Urinary bladder (tissue), 4 donors: Measurements from ENCODE around the gene MINAR1. TPM values are rescaled to one million over a fixed set of nuclear protein-coding genes. Genes with fewer than 3 reads are reported as not detected.
"Not testable (repeated sequence)": the region's sequence is repeated elsewhere in the genome, so short reads cannot be mapped to it uniquely, and the experiment has no call there.

Experiments used
- DNase-seq: peaks from one replicate; pipeline ENCODE4 v3.0.0-alpha.2; 2015; ENCODE audit errors: extremely low spot score
- H3K27ac ChIP-seq: one replicate; pipeline ENCODE4 v1.5.1; 2013; ENCODE audit warnings: low read depth, mild to moderate bottlenecking, moderate library complexity
- H3K36me3 ChIP-seq: one replicate; pipeline ENCODE4 v1.6.1; 2013; ENCODE audit warnings: mild to moderate bottlenecking, moderate library complexity; ENCODE audit not compliant: insufficient read depth
- H3K4me1 ChIP-seq: one replicate; pipeline ENCODE4 v1.6.1; 2013; ENCODE audit warnings: mild to moderate bottlenecking, moderate library complexity; ENCODE audit not compliant: insufficient read depth
- H3K4me3 ChIP-seq: one replicate; pipeline ENCODE4 v1.5.1; 2013; ENCODE audit warnings: low read depth, low read length
- WGBS: extraction: QIAGEN DNeasy Blood & Tissue Kit; methylation state at CpG from one replicate; pipeline ENCODE4 v1.1.7; 2013; 5-methylcytosine and 5-hydroxymethylcytosine counted together
- polyA plus RNA-seq: library from polyadenylated mRNA; stranded (reverse); fragments of 200-250 nt; gene quantifications from one replicate; pipeline ENCODE4 v1.2.3, GENCODE V29; 2013
- total RNA-seq: library from RNA; depleted of rRNA; stranded (reverse); fragments of >200 nt; gene quantifications from one replicate; pipeline ENCODE4 v1.2.3, GENCODE V29; 2014
- donor health status: healthy with polysubstance abuse.
- donor health status: healthy.

The MINAR1 gene
- total and polyA plus RNA-seq, 2 donors = 0.16 to 4.9 TPM

DNA sequence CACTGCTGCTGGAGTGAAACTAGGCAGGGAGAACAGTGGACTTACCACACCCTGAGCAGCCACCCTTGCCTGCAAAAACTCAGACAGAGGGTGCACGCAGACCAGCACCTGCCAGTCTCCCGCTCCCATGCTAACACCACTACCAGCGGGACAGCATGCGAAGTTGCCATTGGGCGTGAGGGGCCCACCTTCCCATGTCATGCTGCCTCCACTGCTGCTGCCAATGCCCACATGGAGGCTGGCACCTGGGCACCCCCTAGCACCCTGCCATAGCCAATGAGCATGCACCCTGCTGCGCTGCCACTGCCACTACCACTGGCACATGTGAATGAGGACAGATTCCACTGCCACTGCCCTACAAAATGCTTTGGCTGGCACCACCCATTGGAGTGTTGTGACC lies 19.7 kb upstream of the MINAR1 start:
- Histone ChIP-seq H3K4me1 (no peaks in the 10 kb centered on the region), H3K4me3 (no peak overlapping the region), H3K27ac (no peak overlapping the region), H3K36me3 (no peaks in the 10 kb centered on the region)
- no peak for DNase-seq
- WGBS = 98% methylated on average over 6 of the region's 6 CpGs

DNA sequence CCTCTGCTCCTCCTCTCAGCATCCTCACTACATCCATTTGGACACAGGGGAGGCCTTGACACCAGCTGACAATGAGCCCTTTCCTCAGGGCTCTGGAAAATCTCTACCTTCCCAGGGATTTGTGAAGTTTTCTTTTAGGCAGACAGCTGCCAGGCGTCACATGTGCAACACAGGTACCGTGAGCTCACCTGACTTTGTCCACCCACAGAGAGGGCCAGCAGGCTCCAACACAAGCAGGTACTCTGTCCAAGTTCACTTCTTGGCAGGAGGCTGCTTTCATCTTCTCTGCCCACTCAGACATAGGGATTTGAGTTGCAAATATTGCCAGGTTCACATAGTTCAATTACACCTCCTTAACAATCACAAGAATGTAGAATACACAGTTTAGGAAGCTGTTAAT lies 15.3 kb upstream of the MINAR1 start:
- H3K4me3 ChIP-seq = no peak overlapping the region
- no peaks in the 10 kb centered on the region for H3K36me3 ChIP-seq
- no peaks in the 10 kb centered on the region for H3K4me1 ChIP-seq
- no peak overlapping the region for H3K27ac ChIP-seq
- WGBS = 97% methylated on average over 2 of the region's 2 CpGs
- DNase-seq = no peak

DNA sequence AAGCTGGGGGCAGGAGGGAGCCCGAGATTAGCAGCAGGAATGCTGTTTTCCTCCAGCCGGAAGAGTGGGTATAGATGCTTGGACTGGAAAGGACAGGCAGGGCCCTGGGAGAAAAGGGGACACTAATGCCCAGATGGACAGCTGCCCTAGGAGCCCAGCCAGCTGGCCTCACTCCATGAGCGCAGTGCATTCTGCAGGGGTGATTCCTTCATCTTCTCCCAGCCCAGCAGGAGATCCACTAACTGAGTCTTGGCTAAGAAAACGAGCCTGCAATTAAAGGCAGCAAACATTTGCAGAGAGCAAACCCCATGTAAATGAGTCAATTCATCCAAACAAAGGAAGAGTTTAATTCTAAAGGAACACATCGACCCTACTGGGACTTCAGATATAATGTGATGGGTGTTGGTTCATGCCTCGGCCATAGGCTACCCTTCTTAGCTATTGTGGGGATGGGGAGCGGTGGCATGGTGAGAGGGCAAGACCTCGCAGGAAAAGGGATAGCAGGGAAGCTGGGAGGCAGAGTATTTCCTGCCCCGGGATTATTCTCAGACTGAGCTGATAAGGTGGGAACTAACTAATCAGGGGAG lies 13.3 kb upstream of the MINAR1 start:
- Histone ChIP-seq H3K36me3 (no peaks in the 10 kb centered on the region), H3K4me3 (no peak overlapping the region), H3K27ac (no peak overlapping the region), H3K4me1 (no peaks in the 10 kb centered on the region)
- 55% methylated on average over 9 of the region's 9 CpGs for WGBS
- no peak for DNase-seq

DNA sequence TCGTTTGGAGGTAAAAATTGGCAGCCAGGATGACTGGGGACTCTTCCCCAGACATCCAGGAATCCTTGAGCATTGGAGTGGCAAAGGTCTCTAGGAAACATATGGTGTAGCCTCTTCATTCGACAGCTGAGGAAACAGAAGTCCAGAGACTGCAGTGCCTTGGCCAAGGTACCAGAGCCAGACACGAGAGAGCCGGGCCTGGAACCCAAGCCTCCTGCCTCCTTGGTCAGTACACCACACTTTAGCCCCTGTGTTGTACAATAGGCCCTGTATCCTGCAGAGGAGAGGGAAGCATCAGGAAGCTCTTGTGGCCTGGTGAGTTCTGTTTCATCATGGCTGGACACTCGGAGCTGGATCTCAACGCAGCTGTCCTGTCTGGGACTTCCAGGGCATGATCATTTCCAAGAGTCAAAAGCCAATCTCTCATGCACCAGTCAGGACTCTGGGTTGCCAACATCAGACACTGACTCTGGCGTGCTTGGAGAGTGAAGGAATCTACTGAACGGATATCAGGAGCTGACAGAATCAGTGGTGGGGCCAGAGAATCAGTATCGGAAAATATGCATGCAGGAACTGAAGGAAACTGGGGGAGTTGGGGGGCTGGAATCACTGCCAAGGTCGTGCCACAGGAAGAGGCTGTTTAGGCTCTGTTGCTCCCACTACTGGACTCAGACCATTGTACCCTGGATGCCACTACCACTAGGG lies 6.4 kb upstream of the MINAR1 start:
- Histone ChIP-seq H3K4me3 (no peak overlapping the region), H3K27ac (no peak overlapping the region), H3K36me3 (no peaks in the 10 kb centered on the region), H3K4me1 (no peaks in the 10 kb centered on the region)
- DNase-seq = no peak
- 86% methylated on average over 10 of the region's 10 CpGs for WGBS

DNA sequence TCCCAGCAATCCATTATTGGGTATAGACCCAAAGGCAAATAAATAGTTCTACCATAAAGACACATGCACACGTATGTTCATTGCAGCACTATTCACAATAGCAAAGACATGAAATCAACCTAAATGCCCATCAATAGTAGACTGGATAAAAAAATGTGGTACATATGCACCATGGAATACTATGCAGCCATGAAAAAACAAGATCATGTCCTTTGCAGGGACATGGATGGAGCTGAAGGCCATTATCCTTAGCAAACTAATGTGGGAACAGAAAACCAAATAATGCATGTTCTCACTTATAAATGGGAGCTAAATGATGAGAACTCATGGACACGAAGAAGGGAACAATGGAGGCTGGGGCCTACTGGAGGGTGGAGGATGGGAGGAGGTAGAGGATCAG lies 5.2 kb upstream of the MINAR1 start:
- H3K27ac ChIP-seq, H3K4me1 ChIP-seq, DNase-seq, H3K4me3 ChIP-seq, H3K36me3 ChIP-seq: not testable (repeated sequence)
- WGBS = 95% methylated on average over 2 of the region's 2 CpGs

DNA sequence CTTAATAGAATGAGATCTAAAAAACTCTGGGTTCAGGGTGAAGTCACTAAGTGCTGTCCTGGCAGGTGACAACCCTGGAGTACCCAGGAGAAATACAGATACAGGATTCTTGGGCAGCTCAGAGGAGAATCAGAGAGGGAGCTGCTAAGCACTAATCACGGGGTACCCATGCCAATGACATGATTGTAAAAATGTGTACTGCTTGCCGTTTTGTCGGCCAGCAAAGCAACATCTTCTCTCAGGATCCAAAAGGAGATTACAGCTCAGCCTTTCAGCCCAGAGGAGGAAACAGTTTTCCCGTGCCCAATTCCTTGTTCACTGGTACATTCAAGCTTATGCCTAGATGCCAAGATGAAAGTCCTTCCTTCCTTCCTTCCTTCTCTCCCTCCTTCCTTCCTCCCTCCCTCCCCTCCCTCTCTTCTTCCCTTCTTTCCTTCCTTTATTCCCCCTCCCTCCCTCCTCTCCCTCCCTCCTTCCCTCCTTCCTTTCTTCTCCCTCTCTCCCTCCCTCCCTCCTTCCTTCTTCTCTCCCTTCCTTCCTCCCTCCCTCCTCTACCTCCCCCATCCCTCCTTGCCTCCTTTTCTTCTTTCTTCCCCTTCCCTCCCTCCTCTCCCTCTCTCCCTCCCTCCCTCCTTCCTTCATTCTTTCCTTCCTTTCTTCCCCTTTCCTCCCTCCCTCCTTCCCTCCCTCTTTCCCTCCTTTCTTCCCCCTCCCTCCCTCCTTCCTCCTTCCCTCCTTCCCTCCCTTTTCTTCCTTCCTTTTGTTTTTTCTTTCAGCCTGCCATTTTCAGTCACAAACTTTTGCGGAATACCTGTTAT lies 4.1 kb upstream of the MINAR1 start:
- Histone ChIP-seq H3K36me3 (no peaks in the 10 kb centered on the region), H3K4me3 (no peak overlapping the region), H3K4me1 (peaks cover 4% of the 10 kb centered on the region), H3K27ac (no peak overlapping the region)
- 59% methylated on average over 5 of the region's 5 CpGs for WGBS
- DNase-seq = no peak

DNA sequence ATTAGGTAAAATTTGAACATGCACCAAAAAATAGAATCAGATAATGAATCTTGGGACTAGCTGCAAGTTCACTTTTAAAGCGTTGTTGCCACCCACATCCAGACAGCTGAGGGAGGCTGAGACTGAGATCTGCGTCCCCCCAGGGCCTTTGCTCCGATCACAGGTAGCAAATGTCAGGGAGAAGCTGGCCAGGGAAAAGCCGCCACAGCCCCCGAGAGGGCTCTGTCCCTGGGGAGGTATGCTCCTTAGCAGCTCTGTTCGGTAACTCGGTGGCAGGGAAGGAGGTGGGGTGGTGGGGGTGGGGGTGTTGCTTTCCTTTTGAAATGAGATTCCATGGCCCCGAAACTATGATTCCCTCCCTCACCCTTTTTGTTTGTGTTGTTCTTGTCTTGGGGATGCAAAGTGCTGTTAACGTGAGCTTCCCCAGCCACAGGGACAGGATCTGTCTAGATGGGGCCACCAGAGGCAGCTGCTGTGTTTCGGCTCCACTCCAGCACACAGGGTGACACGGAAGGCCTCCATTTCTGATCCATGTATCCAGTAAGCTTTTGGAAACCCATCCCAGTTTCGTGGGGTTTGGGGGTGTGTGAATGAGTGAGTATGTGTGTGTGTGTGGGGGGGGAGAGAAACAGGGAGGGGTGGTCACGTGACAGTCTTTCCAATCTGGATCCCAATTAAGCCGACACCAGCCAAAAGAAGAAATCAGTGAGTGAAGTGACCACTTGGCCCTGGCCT lies 1.1 kb upstream of the MINAR1 start:
- Histone ChIP-seq H3K4me1 (peaks cover 4% of the 10 kb centered on the region), H3K36me3 (no peaks in the 10 kb centered on the region), H3K4me3 (peak overlapping the region; percentile 44), H3K27ac (no peak overlapping the region)
- 32% methylated on average over 14 of the region's 14 CpGs for WGBS
- DNase-seq = no peak

DNA sequence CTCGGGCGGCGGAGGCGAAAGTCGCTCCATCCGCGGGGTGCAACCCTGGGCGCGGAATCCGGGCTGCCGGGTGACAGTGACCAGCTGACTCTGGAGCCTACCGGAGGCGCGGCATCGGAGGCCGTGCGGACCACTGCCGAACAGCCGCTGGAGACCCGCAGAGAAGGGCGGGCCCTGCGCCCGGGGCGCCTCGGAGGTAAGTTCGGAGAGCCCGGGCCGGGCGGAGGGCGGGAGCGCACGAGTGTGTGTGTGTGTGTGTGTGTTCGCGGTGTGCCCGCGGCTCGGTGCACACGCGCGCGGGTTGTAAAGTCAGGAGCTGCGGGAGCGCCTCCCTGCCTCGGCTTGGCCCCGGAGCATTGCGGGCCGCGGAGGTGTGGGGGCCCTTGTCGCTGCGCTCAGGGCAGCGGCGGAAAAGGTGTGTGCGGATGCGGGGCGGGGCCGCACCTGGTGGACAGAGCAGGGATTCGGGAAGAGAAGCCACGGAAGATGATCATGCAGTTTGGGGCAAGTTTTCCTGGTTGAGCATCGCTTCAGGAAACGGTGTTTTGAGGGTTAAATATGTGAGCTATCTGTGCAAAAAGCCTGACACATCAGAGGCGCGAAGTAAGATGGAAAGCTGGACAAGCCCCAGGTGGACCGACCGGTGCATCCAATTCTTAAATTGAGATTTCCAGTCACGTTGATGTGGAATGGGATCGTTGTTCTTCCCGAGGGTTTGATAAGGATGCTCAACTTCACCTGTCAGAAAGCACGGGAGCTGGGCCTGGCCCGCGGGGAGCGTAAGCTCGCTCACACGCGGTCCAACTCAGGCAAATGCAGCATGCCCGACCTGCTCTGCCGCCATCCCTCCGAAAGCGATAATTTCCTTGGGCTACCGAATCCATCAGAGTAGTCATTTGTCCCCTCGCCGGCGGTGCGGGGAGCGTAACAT lies 474 bp downstream of the MINAR1 start:
- H3K4me1 ChIP-seq = peaks cover 4% of the 10 kb centered on the region
- H3K4me3 ChIP-seq = peak overlapping the region; percentile 44
- no peak for DNase-seq

DNA sequence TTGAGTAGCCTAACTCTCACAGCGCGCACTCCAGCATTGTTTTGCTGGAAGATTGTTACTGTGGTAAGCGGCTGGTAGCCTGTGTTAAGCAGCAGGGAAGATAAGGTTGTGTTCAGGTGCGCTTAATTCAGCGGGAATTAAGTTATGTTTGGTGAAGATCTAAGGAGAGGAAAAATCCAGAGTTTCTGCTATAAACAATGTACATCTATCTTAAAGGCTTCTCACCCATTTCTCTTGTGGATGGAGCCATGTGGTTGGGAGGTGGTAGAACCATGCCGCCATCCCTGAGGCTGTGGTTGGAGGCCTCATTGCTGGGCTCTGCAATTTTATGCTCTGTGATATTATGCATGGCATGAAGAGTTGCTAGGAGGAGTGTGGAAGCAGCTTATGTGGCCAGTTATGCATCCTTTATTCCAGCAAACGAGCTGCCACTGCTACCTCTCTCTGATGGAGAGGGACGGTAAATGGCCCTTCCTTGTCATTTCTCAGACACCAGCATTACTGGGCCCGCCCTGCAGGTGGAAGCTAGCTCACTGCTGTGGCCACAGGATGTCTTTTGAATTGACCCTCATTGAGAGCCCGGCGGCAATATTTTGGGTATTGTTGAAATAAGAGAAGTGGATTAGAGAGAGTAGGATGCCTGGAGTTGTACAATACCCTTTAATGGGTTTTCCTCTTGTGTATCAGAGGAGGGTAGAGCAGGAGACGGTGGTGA lies 1.3 kb downstream of the MINAR1 start:
- WGBS = 58% methylated on average over 12 of the region's 12 CpGs
- DNase-seq = no peak
- Histone ChIP-seq H3K4me3 (no peak overlapping the region), H3K4me1 (peaks cover 4% of the 10 kb centered on the region), H3K27ac (no peak overlapping the region), H3K36me3 (no peaks in the 10 kb centered on the region)

More for the DNA sequence above, 474 bp downstream of the MINAR1 start:
- 6% methylated on average over 84 of the region's 84 CpGs for whole genome bisulfite sequencing
- Histone ChIP-seq H3K27ac (no peak overlapping the region), H3K36me3 (no peaks in the 10 kb centered on the region)

DNA sequence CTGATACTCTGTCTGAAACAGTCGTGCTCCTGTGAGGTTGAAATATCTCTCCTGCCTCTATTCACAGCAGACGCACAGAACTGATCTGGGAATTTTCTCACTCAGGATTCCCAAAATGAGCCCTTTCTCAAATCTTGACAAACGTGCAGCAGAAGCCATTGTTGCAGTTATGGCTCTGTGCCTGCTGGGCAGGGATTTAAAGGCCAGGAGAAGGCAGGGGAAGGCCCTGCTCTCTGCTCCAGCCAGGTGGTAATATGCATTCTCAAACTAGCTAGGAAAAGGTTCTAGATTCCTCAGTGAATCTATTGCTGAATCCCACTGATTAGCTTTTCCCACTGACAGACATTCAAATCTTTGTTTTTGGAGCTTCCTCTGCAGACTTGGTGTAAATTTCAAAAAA lies 2.2 kb downstream of the MINAR1 start:
- peaks cover 4% of the 10 kb centered on the region for H3K4me1 ChIP-seq
- 76% methylated on average over 3 of the region's 3 CpGs for WGBS
- DNase-seq = no peak
- no peaks in the 10 kb centered on the region for H3K36me3 ChIP-seq
- H3K27ac ChIP-seq = no peak overlapping the region
- H3K4me3 ChIP-seq = no peak overlapping the region

DNA sequence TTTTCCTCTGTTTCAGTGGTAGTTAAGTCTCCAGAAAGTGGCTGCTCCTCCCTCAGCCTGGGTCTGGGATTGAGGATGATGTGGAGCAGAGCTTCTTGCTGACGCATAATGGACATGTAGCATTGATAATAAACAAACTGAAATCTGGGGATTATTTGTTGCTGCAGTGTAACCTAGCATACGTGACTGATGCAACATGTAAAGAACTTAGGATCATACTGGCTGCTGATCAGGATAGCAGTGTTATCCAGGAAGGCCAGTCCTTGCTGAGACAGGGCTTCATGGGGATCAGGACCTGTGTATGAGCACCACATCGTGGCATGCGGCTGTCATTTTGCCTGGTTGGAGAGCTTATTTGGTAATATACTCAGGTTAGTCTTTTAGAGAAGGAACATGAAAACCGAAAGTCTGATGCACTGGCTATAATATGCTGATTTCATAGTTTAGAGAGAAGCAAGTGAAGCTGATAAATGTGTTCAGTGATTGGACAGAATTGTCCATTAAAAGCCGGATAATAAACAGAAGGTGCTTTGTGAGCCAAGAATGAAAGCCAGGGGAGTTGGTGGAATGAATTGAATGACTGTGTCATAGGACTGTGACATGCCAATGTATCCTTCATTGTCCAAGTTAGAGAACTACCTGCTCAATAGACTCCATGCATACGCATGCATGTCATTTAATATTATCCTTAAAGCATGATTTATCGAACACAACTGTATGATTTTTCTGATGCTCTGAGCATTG lies 4.1 kb downstream of the MINAR1 start:
- H3K27ac ChIP-seq = no peak overlapping the region
- H3K4me1 ChIP-seq = peaks cover 4% of the 10 kb centered on the region
- H3K4me3 ChIP-seq = no peak overlapping the region
- H3K36me3 ChIP-seq = no peaks in the 10 kb centered on the region
- DNase-seq = no peak
- WGBS = 76% methylated on average over 8 of the region's 8 CpGs
